IMR-90 (cell line): ENCODE results near the gene ANKRD63. TPM values are rescaled to one million over a fixed set of nuclear protein-coding genes. Genes with fewer than 3 reads are reported as not detected.

Experiments used
- ATAC-seq: fragments of 200-7000 bp; cut with Tn5 transposase; 2 replicates; pipeline ENCODE4 v1.9.1; 2020; ENCODE audit warnings: low read depth, mild to moderate bottlenecking, moderate library complexity
- BruUV-seq: library from RNA; stranded (reverse); fragments of 400-500 nt; replicated peaks from 2 replicates; lab custom pipeline; 2021; lab: Mats Ljungman, UMichigan
- CTCF ChIA-PET: fragments of 300-600 bp; formaldehyde crosslinking; extraction: SDS; loops from one replicate; lab custom pipeline; 2021; ENCODE audit warnings: antibody characterized with exemption; lab: Yijun Ruan, JAX
- POLR2A ChIA-PET: fragments of 300-600 bp; sonication (Branson Sonifier 250); formaldehyde crosslinking; loops from one replicate; lab custom pipeline; 2022; ENCODE audit warnings: antibody characterized with exemption; ENCODE audit not compliant: unreplicated experiment; lab: Charles Lee
- DNase-seq: peaks from one replicate; pipeline ENCODE4 v3.0.0; 2013
- H2AFZ ChIP-seq: replicated peaks from 2 replicates; pipeline ENCODE3; 2013; ENCODE audit warnings: low read length, mild to moderate bottlenecking; ENCODE audit not compliant: poor library complexity
- H2AK5ac ChIP-seq: 2 replicates; pipeline ENCODE4 v1.6.1; 2013; ENCODE audit warnings: low read depth, low read length, inconsistent platforms
- H2AK9ac ChIP-seq: replicated peaks from 2 replicates; pipeline ENCODE3; 2013; ENCODE audit warnings: mild to moderate bottlenecking, low read depth, low read length, moderate library complexity; ENCODE audit not compliant: poor library complexity
- H2BK120ac ChIP-seq: 2 replicates; pipeline ENCODE4 v1.6.1; 2013; ENCODE audit warnings: low read depth, low read length, inconsistent platforms
- H2BK15ac ChIP-seq: 3 replicates; pipeline ENCODE4 v1.6.1; 2013; ENCODE audit warnings: low read depth, low read length, inconsistent platforms
- H2BK20ac ChIP-seq: 2 replicates; pipeline ENCODE4 v1.6.1; 2013; ENCODE audit warnings: low read depth, mild to moderate bottlenecking, inconsistent platforms, low read length, moderate library complexity
- H2BK5ac ChIP-seq: 2 replicates; pipeline ENCODE4 v1.6.1; 2013; ENCODE audit warnings: mild to moderate bottlenecking, low read depth, low read length, inconsistent platforms; ENCODE audit not compliant: poor library complexity, severe bottlenecking
- H3K14ac ChIP-seq: replicated peaks from 2 replicates; pipeline ENCODE4 v1.6.1; 2013; ENCODE audit warnings: low read depth, low read length, inconsistent platforms
- H3K18ac ChIP-seq: 2 replicates; pipeline ENCODE4 v1.6.1; 2013; ENCODE audit warnings: low read depth, low read length, control low read depth
- H3K23ac ChIP-seq: 2 replicates; pipeline ENCODE4 v1.6.1; 2013; ENCODE audit warnings: low read depth, low read length, inconsistent platforms
- H3K27ac ChIP-seq: 2 replicates; pipeline ENCODE4 v1.5.1; 2013; ENCODE audit warnings: mild to moderate bottlenecking, control low read depth, low read length; ENCODE audit not compliant: insufficient read depth
- H3K27me3 ChIP-seq: 2 replicates; pipeline ENCODE4 v1.6.1; 2013; ENCODE audit warnings: low read length; ENCODE audit not compliant: control insufficient read depth, insufficient read depth
- H3K36me3 ChIP-seq: 2 replicates; pipeline ENCODE4 v1.6.1; 2013; ENCODE audit warnings: low read length, mixed read lengths; ENCODE audit not compliant: control insufficient read depth, insufficient read depth
- H3K4ac ChIP-seq: 2 replicates; pipeline ENCODE4 v1.6.1; 2013; ENCODE audit warnings: low read depth, low read length, inconsistent platforms
- H3K4me1 ChIP-seq: 2 replicates; pipeline ENCODE4 v1.6.1; 2013; ENCODE audit warnings: low read length, mixed read lengths; ENCODE audit not compliant: control insufficient read depth, insufficient read depth
- H3K4me2 ChIP-seq: 2 replicates; pipeline ENCODE4 v1.6.1; 2013; ENCODE audit warnings: low read depth, mild to moderate bottlenecking, control low read depth, low read length, moderate library complexity
- H3K4me3 ChIP-seq: 2 replicates; pipeline ENCODE4 v1.5.1; 2013; ENCODE audit warnings: low read depth, mild to moderate bottlenecking, control low read depth, low read length, moderate library complexity; ENCODE audit not compliant: insufficient read depth
- H3K56ac ChIP-seq: 2 replicates; pipeline ENCODE4 v1.6.1; 2013; ENCODE audit warnings: low read length, inconsistent platforms; ENCODE audit not compliant: insufficient read depth; ENCODE audit errors: extremely low read depth
- H3K79me1 ChIP-seq, 2 experiments: 2 replicates each; pipeline ENCODE4 v1.6.1; 2013; ENCODE audit warnings: low read length in 2 of 2, inconsistent platforms in 1 of 2, low read depth in 1 of 2
- H3K9ac ChIP-seq: 2 replicates; pipeline ENCODE4 v1.6.1; 2013; ENCODE audit warnings: low read depth, low read length, control low read depth
- H3K9me1 ChIP-seq: 2 replicates; pipeline ENCODE4 v1.6.1; 2013; ENCODE audit warnings: low read length, inconsistent platforms; ENCODE audit not compliant: insufficient read depth
- H3K9me3 ChIP-seq: 2 replicates; pipeline ENCODE4 v1.6.1; 2013; ENCODE audit warnings: low read length; ENCODE audit not compliant: control insufficient read depth, insufficient read depth
- H4K20me1 ChIP-seq: 2 replicates; pipeline ENCODE4 v1.6.1; 2013; ENCODE audit warnings: low read length, inconsistent platforms; ENCODE audit not compliant: insufficient read depth
- H4K5ac ChIP-seq: 2 replicates; pipeline ENCODE4 v1.6.1; 2013; ENCODE audit warnings: mild to moderate bottlenecking, low read depth, low read length, control low read depth
- H4K8ac ChIP-seq, 2 experiments: 2 replicates each; pipeline ENCODE4 v1.6.1; 2013; ENCODE audit warnings: low read depth in 2 of 2, low read length in 2 of 2, control low read depth in 1 of 2, inconsistent platforms in 1 of 2
- H4K91ac ChIP-seq: 2 replicates; pipeline ENCODE4 v1.6.1; 2013; ENCODE audit warnings: low read depth, low read length, inconsistent platforms; ENCODE audit not compliant: insufficient read depth
- BHLHE40 ChIP-seq: fragments of 150-350 bp; IDR thresholded peaks from 2 replicates; pipeline ENCODE4 v1.6.1; 2016; ENCODE audit warnings: mild to moderate bottlenecking, low read depth, low read length
- CTCF ChIP-seq: conservative IDR thresholded peaks from 2 replicates; pipeline ENCODE4 v1.5.1; 2012; ENCODE audit warnings: mild to moderate bottlenecking, low read depth, low read length, improper control_type of control experiment
- FOS ChIP-seq: fragments of 150-350 bp; IDR thresholded peaks from 2 replicates; pipeline ENCODE4 v1.6.1; 2016; ENCODE audit warnings: low read depth, low read length
- MAZ ChIP-seq: IDR thresholded peaks from 2 replicates; pipeline ENCODE4 v1.6.1; 2012; ENCODE audit warnings: low read depth, mild to moderate bottlenecking, low read length, improper control_type of control experiment, moderate library complexity, borderline replicate concordance
- MXI1 ChIP-seq: IDR thresholded peaks from 2 replicates; pipeline ENCODE4 v1.6.1; 2012; ENCODE audit warnings: low read depth, mild to moderate bottlenecking, low read length, moderate library complexity, borderline replicate concordance
- NFE2L2 ChIP-seq: fragments of 150-350 bp; IDR thresholded peaks from 2 replicates; pipeline ENCODE4 v1.6.1; 2016; ENCODE audit warnings: low read depth, mild to moderate bottlenecking, low read length
- SMC3 ChIP-seq: fragments of 150-350 bp; IDR thresholded peaks from 2 replicates; pipeline ENCODE4 v1.6.1; 2016; ENCODE audit warnings: low read depth, mild to moderate bottlenecking, antibody characterized with exemption, low read length, moderate library complexity
- USF2 ChIP-seq: fragments of 150-350 bp; IDR thresholded peaks from 2 replicates; pipeline ENCODE4 v1.6.1; 2017; ENCODE audit warnings: mild to moderate bottlenecking, antibody characterized with exemption, low read length, low read depth
- WGBS, 2 experiments: methylation state at CpG; one replicate each; pipeline versions ENCODE4 v1.1.5 to v1.1.7; 2013; ENCODE audit warnings: missing lambda C conversion rate in 2 of 2; ENCODE audit not compliant: insufficient read length in 1 of 2; ENCODE audit errors: extremely low coverage in 2 of 2; 5-methylcytosine and 5-hydroxymethylcytosine counted together
- dilution Hi-C: fragments of 300-500 bp; cut with HindIII; formaldehyde crosslinking; loops from one replicate; pipeline ENCODE4 v1.14.3; 2018; ENCODE audit warnings: low sequenced_read_pairs; ENCODE audit not compliant: unreplicated experiment
- in situ Hi-C: fragments of 300-500 bp; cut with MboI; formaldehyde crosslinking; loops from 3 replicates; pipeline ENCODE4 v1.14.3; 2019; ENCODE audit warnings: low sequenced_read_pairs, inconsistent platforms, mixed read lengths
- intact Hi-C: fragments of 100-400 bp; cut with micrococcal nuclease; formaldehyde crosslinking; loops from 2 replicates; pipeline ENCODE4 v1.10.0; 2022
- polyA plus RNA-seq, 3 experiments: library from polyadenylated mRNA; depleted of rRNA; stranded (reverse); fragments of >200 nt; gene quantifications; 2 replicates each; pipeline ENCODE4 v1.2.3, GENCODE V29; 2012; ENCODE audit warnings: low replicate concordance in 1 of 3
- total RNA-seq: library from RNA; depleted of rRNA; stranded (reverse); fragments of >200 nt; gene quantifications from 2 replicates; pipeline ENCODE4 v1.2.3, GENCODE V29; 2012

ANKRD63 gene
- total and polyA plus RNA-seq, 2 of the 4 experiments (the other 2 are of a cell fraction) = not detected

GRCh38 chr15:40247406-40247971 is 35.4 kb downstream of the ANKRD63 start:
- Histone ChIP-seq H3K79me1 (no peaks in the 10 kb centered on the region), H3K36me3 (no peaks in the 10 kb centered on the region), H4K5ac (no peak overlapping the region), H2AK9ac (no peak overlapping the region), H2BK20ac (no peak overlapping the region), H4K20me1 (no peaks in the 10 kb centered on the region), H4K91ac (no peak overlapping the region), H3K14ac (no peak overlapping the region), H4K8ac (no peak overlapping the region), H2BK5ac (no peak overlapping the region), H2AFZ (no peak overlapping the region), H2BK15ac (no peak overlapping the region), H3K9ac (no peak overlapping the region), H2BK120ac (no peak overlapping the region), H3K4me2 (no peak overlapping the region), H3K4ac (no peak overlapping the region), H2AK5ac (no peak overlapping the region), H3K56ac (no peak overlapping the region), H3K23ac (no peak overlapping the region), H3K4me1 (no peaks in the 10 kb centered on the region), H3K27me3 (peaks cover 48% of the 10 kb centered on the region), H3K9me3 (no peaks in the 10 kb centered on the region), H3K9me1 (no peaks in the 10 kb centered on the region), H3K4me3 (no peak overlapping the region), H3K18ac (no peak overlapping the region), H3K27ac (no peak overlapping the region)
- WGBS, 2 experiments = 73% methylated on average over 2 of the region's 12 CpGs; no CpG with 5 or more reads in 1 of the 2 experiments
- in situ Hi-C loops = no loop called here
- ATAC-seq (no peak), DNase-seq (no peak)
- dilution Hi-C loops = no loop called here
- no peak for TF ChIP-seq SMC3
- no peak for TF ChIP-seq MAZ
- no peak for TF ChIP-seq CTCF
- no peak for TF ChIP-seq BHLHE40
- no peak for TF ChIP-seq FOS
- no peak for TF ChIP-seq MXI1
- no peak for TF ChIP-seq NFE2L2
- no peak for TF ChIP-seq USF2
- ChIA-PET POLR2A (no interaction called here), CTCF (no interaction called here)
- no TSS peak for BruUV-seq
- intact Hi-C loops = no loop called here
